Endothelial cell of umbilical vein (primary cell): ENCODE measurements around the gene CAMTA1.

Experiments used
- CTCF ChIP-seq, 2 donors: IDR thresholded peaks; 1 replicate in 1 of 2; 2 replicates in 1 of 2; pipeline ENCODE4 v1.5.1; 2011; ENCODE audit warnings: low read length in 2 of 2, mild to moderate bottlenecking in 2 of 2, moderate library complexity in 2 of 2, control low read depth in 1 of 2, inconsistent platforms in 1 of 2, low read depth in 1 of 2; ENCODE audit not compliant: insufficient read depth in 1 of 2; ENCODE audit errors: extremely low read depth in 1 of 2
- EZH2 ChIP-seq: IDR thresholded peaks from 2 replicates; pipeline ENCODE4 v1.6.1; 2012; ENCODE audit warnings: borderline replicate concordance, low read depth, mild to moderate bottlenecking, moderate library complexity, low read length, inconsistent platforms; ENCODE audit not compliant: severe bottlenecking
- MAX ChIP-seq: IDR thresholded peaks from 2 replicates; pipeline ENCODE4 v1.6.1; 2011; ENCODE audit not compliant: insufficient read depth, insufficient read length
- MYC ChIP-seq: IDR thresholded peaks from one replicate; pipeline ENCODE4 v1.6.1; 2011; ENCODE audit warnings: mild to moderate bottlenecking, low read depth, low read length
- POLR2A ChIP-seq: IDR thresholded peaks from 2 replicates; pipeline ENCODE4 v1.6.1; 2012; ENCODE audit warnings: low read depth, mild to moderate bottlenecking, control low read depth, low read length
- POLR2AphosphoS5 ChIP-seq: IDR thresholded peaks from 2 replicates; pipeline ENCODE4 v1.6.1; 2012; ENCODE audit warnings: low read depth, mild to moderate bottlenecking, control low read depth, low read length, moderate library complexity; ENCODE audit not compliant: insufficient read depth

- TF ChIP-seq POLR2A: no peak
- no peak for TF ChIP-seq CTCF (IDR thresholded peaks at IDR 0.05; ENCODE audit: extremely low read depth in 1 of 2, insufficient read depth in 1 of 2, low read depth in 1 of 2, low read length in 2 of 2)
- TF ChIP-seq MAX: no peak
- TF ChIP-seq POLR2AphosphoS5: no peak
- no peak for TF ChIP-seq EZH2
- TF ChIP-seq MYC: no peak
These were observed 275.5 kb downstream of the CAMTA1 start for GRCh38 chr1:7060745-7061144.
